Cardiac muscle cell (in vitro differentiated cells and primary cell): ENCODE data around the gene SMYD3. TPM values are rescaled to one million over a fixed set of nuclear protein-coding genes. Genes with fewer than 3 reads are reported as not detected.

Experiments
- DNase-seq, 2 donors: peaks; one replicate each; pipeline versions ENCODE4 v3.0.0 to v3.0.0-alpha.2; 2010 to 2017; ENCODE audit warnings: low read depth in 1 of 2, low spot score in 1 of 2
- H3K27ac ChIP-seq: fragments of 200-600 bp; sonication (generic); 2 replicates; pipeline ENCODE4 v1.5.1; 2016
- H3K27me3 ChIP-seq: fragments of 200-600 bp; sonication (generic); 2 replicates; pipeline ENCODE4 v1.6.0; 2016; ENCODE audit warnings: control low read depth
- H3K36me3 ChIP-seq: fragments of 200-600 bp; sonication (generic); 2 replicates; pipeline ENCODE4 v1.5.1; 2016; ENCODE audit warnings: control low read depth
- H3K4me1 ChIP-seq: fragments of 200-600 bp; sonication (generic); 2 replicates; pipeline ENCODE4 v1.8.1; 2017; ENCODE audit warnings: low read depth, mild to moderate bottlenecking, mixed run types
- H3K4me3 ChIP-seq: fragments of 200-600 bp; sonication (generic); 2 replicates; pipeline ENCODE4 v1.5.1; 2016; ENCODE audit warnings: mild to moderate bottlenecking
- H3K9me3 ChIP-seq: fragments of 200-600 bp; sonication (generic); 2 replicates; pipeline ENCODE4 v1.5.1; 2017; ENCODE audit warnings: low read depth, mild to moderate bottlenecking, control low read depth
- CTCF ChIP-seq: IDR thresholded peaks from 2 replicates; pipeline ENCODE4 v1.5.1; 2012; ENCODE audit warnings: low read depth, mild to moderate bottlenecking, low read length
- polyA plus RNA-seq: library from polyadenylated mRNA; unstranded; fragments of >200 nt; fragmentation: Nextera tagmentation; extraction: Ambion mirVana; gene quantifications from 2 replicates; pipeline ENCODE4 v1.2.1, GENCODE V29; 2016
- total RNA-seq: library from RNA; depleted of rRNA; stranded (reverse); fragments of >200 nt; gene quantifications from 2 replicates; pipeline ENCODE4 v1.2.3, GENCODE V29; 2016

Gene SMYD3
- total and polyA plus RNA-seq, 2 experiments from 2014 or later, result 47.2 to 50.8 TPM

- no peaks in the 10 kb centered on the region for H3K27me3 ChIP-seq
- no peak for TF ChIP-seq CTCF
- no peak overlapping the region for H3K4me3 ChIP-seq
- H3K9me3 ChIP-seq, result no peaks in the 10 kb centered on the region
- H3K27ac ChIP-seq, result no peak overlapping the region
- H3K4me1 ChIP-seq, result no peaks in the 10 kb centered on the region
- no peaks in the 10 kb centered on the region for H3K36me3 ChIP-seq
- DNase-seq, result no peak
Observed at GRCh38 chr1:246136477-246136876, 370.6 kb downstream of the SMYD3 start.

- H3K4me1 ChIP-seq, result no peaks in the 10 kb centered on the region
- no peaks in the 10 kb centered on the region for H3K36me3 ChIP-seq
- no peak for DNase-seq
- no peak overlapping the region for H3K4me3 ChIP-seq
- no peak for TF ChIP-seq CTCF
- no peaks in the 10 kb centered on the region for H3K9me3 ChIP-seq
- H3K27me3 ChIP-seq, result no peaks in the 10 kb centered on the region
- H3K27ac ChIP-seq, result no peak overlapping the region
Observed at GRCh38 chr1:246134789-246135188, 372.3 kb downstream of the SMYD3 start.

GRCh38 chr1:246131095-246131494 lies 376.0 kb downstream of the SMYD3 start:
- TF ChIP-seq CTCF, result no peak
- H3K4me1 ChIP-seq, result no peaks in the 10 kb centered on the region
- H3K27ac ChIP-seq, result no peak overlapping the region
- no peaks in the 10 kb centered on the region for H3K27me3 ChIP-seq
- no peak for DNase-seq
- H3K36me3 ChIP-seq, result no peaks in the 10 kb centered on the region
- no peak overlapping the region for H3K4me3 ChIP-seq
- H3K9me3 ChIP-seq, result no peaks in the 10 kb centered on the region

- Histone ChIP-seq H3K36me3 (no peaks in the 10 kb centered on the region), H3K27ac (no peak overlapping the region), H3K27me3 (no peaks in the 10 kb centered on the region), H3K9me3 (no peaks in the 10 kb centered on the region), H3K4me3 (no peak overlapping the region), H3K4me1 (no peaks in the 10 kb centered on the region)
- no peak for TF ChIP-seq CTCF
- DNase-seq, result no peak
Observed at GRCh38 chr1:246128494-246129069, 378.5 kb downstream of the SMYD3 start.

GRCh38 chr1:246126580-246126979 lies 380.5 kb downstream of the SMYD3 start:
- DNase-seq, result no peak
- Histone ChIP-seq H3K4me3 (no peak overlapping the region), H3K4me1 (no peaks in the 10 kb centered on the region), H3K27ac (no peak overlapping the region), H3K9me3 (no peaks in the 10 kb centered on the region), H3K36me3 (no peaks in the 10 kb centered on the region), H3K27me3 (no peaks in the 10 kb centered on the region)
- no peak for TF ChIP-seq CTCF

GRCh38 chr1:246122071-246122470 lies 385.0 kb downstream of the SMYD3 start:
- Histone ChIP-seq H3K27me3 (no peaks in the 10 kb centered on the region), H3K4me1 (peaks cover 4% of the 10 kb centered on the region), H3K36me3 (no peaks in the 10 kb centered on the region), H3K9me3 (no peaks in the 10 kb centered on the region), H3K27ac (no peak overlapping the region), H3K4me3 (no peak overlapping the region)
- no peak for DNase-seq
- no peak for TF ChIP-seq CTCF
